Endothelial cell of umbilical vein (primary cell): ENCODE data around the gene MAP3K4. TPM values are rescaled to one million over a fixed set of nuclear protein-coding genes. Genes with fewer than 3 reads are reported as not detected.

Experiments
- BruUV-seq: library from RNA; stranded (reverse); fragments of 400-500 nt; replicated peaks from 2 replicates; lab custom pipeline; 2021; lab: Mats Ljungman, UMichigan
- CTCF ChIA-PET: fragments of 300-600, 350-600 bp; sonication (Branson Sonifier 250); formaldehyde crosslinking; loops from one replicate; lab custom pipeline; 2021; ENCODE audit warnings: antibody characterized with exemption, inconsistent platforms; lab: Charles Lee
- POLR2A ChIA-PET: fragments of 300-600, 350-600 bp; sonication (Branson Sonifier 250); formaldehyde crosslinking; loops from one replicate; lab custom pipeline; 2021; ENCODE audit warnings: antibody characterized with exemption, inconsistent platforms; lab: Charles Lee
- DNase-seq: peaks from one replicate; pipeline ENCODE4 v3.0.0-alpha.2; 2011; ENCODE audit warnings: low read depth, low spot score
- FAIRE-seq: peaks from 2 replicates; lab custom pipeline; 2011; peaks lifted over from hg19 to GRCh38; lab: Jason Lieb, UNC
- H2AFZ ChIP-seq: 2 replicates; pipeline ENCODE4 v1.6.0; 2012; ENCODE audit warnings: low read depth, low read length, control low read depth, inconsistent platforms
- H3K27ac ChIP-seq: 2 replicates; pipeline ENCODE4 v1.5.1; 2011; ENCODE audit warnings: low read depth, mild to moderate bottlenecking, control low read depth, low read length, moderate library complexity; ENCODE audit not compliant: insufficient read depth
- H3K27me3 ChIP-seq, 2 experiments: 2 replicates each; pipeline versions ENCODE4 v1.6.0 to v1.6.1; 2011; ENCODE audit warnings: low read length in 2 of 2, mixed read lengths in 1 of 2; ENCODE audit not compliant: control insufficient read depth in 2 of 2, insufficient read depth in 2 of 2
- H3K36me3 ChIP-seq, 2 experiments: 2 replicates in 1 of 2; 3 replicates in 1 of 2; pipeline ENCODE4 v1.5.1; 2011; ENCODE audit warnings: low read length in 2 of 2, mild to moderate bottlenecking in 1 of 2, moderate library complexity in 1 of 2; ENCODE audit not compliant: control insufficient read depth in 2 of 2, insufficient read depth in 2 of 2; ENCODE audit errors: extremely low read depth in 1 of 2
- H3K4me1 ChIP-seq: 3 replicates; pipeline ENCODE4 v1.5.1; 2011; ENCODE audit warnings: mild to moderate bottlenecking, low read length; ENCODE audit not compliant: control insufficient read depth, insufficient read depth; ENCODE audit errors: extremely low read depth
- H3K4me2 ChIP-seq: 2 replicates; pipeline ENCODE4 v1.6.1; 2011; ENCODE audit warnings: low read length, control low read depth, mixed read lengths; ENCODE audit not compliant: insufficient read depth
- H3K4me3 ChIP-seq, 3 experiments: fragments of 200-600 bp in 1 of 3; sonication (generic), shearing (Covaris generic) in 1 of 3; replicated peaks in 1 of 3; 2 replicates each; pipeline ENCODE4 v1.5.1; 2011 to 2016; ENCODE audit warnings: control low read depth in 3 of 3, low read length in 3 of 3, mild to moderate bottlenecking in 2 of 3, inconsistent platforms in 1 of 3, low read depth in 1 of 3, moderate library complexity in 1 of 3; ENCODE audit not compliant: insufficient read depth in 1 of 3
- H3K79me2 ChIP-seq: 2 replicates; pipeline ENCODE4 v1.6.0; 2012; ENCODE audit warnings: low read length, inconsistent platforms; ENCODE audit not compliant: control insufficient read depth, insufficient read depth
- H3K9ac ChIP-seq: replicated peaks from 2 replicates; pipeline ENCODE3; 2011; ENCODE audit warnings: low read length, control low read depth; ENCODE audit not compliant: insufficient read depth; ENCODE audit errors: extremely low read depth
- H3K9me1 ChIP-seq: replicated peaks from 3 replicates; pipeline ENCODE4 v1.6.0; 2011; ENCODE audit warnings: mild to moderate bottlenecking, low read length; ENCODE audit not compliant: control insufficient read depth, insufficient read depth; ENCODE audit errors: extremely low read depth
- H3K9me3 ChIP-seq: replicated peaks from 2 replicates; pipeline ENCODE4 v1.5.1; 2012; ENCODE audit warnings: low read length, inconsistent platforms; ENCODE audit not compliant: control insufficient read depth, insufficient read depth
- H4K20me1 ChIP-seq: replicated peaks from 2 replicates; pipeline ENCODE3; 2011; ENCODE audit warnings: mild to moderate bottlenecking, low read length; ENCODE audit not compliant: control insufficient read depth, insufficient read depth; ENCODE audit errors: extremely low read depth
- CTCF ChIP-seq, 2 donors: IDR thresholded peaks; 1 replicate in 1 of 2; 2 replicates in 1 of 2; pipeline ENCODE4 v1.5.1; 2011; ENCODE audit warnings: low read length in 2 of 2, mild to moderate bottlenecking in 2 of 2, moderate library complexity in 2 of 2, control low read depth in 1 of 2, inconsistent platforms in 1 of 2, low read depth in 1 of 2; ENCODE audit not compliant: insufficient read depth in 1 of 2; ENCODE audit errors: extremely low read depth in 1 of 2
- EZH2 ChIP-seq: IDR thresholded peaks from 2 replicates; pipeline ENCODE4 v1.6.1; 2012; ENCODE audit warnings: borderline replicate concordance, low read depth, mild to moderate bottlenecking, moderate library complexity, low read length, inconsistent platforms; ENCODE audit not compliant: severe bottlenecking
- FOS ChIP-seq: IDR thresholded peaks from 2 replicates; pipeline ENCODE4 v1.6.1; 2011; ENCODE audit warnings: mild to moderate bottlenecking, low read length, moderate library complexity, borderline replicate concordance; ENCODE audit not compliant: insufficient read depth
- GATA2 ChIP-seq: IDR thresholded peaks from 2 replicates; pipeline ENCODE4 v1.7.0; 2011; ENCODE audit warnings: low read depth, mild to moderate bottlenecking, moderate library complexity, mixed read lengths, low read length; ENCODE audit not compliant: insufficient read length, insufficient read depth
- JUN ChIP-seq: IDR thresholded peaks from 2 replicates; pipeline ENCODE4 v1.6.1; 2011; ENCODE audit warnings: borderline replicate concordance, low read depth; ENCODE audit not compliant: insufficient read length, insufficient read depth
- MAX ChIP-seq: IDR thresholded peaks from 2 replicates; pipeline ENCODE4 v1.6.1; 2011; ENCODE audit not compliant: insufficient read depth, insufficient read length
- MYC ChIP-seq: IDR thresholded peaks from one replicate; pipeline ENCODE4 v1.6.1; 2011; ENCODE audit warnings: mild to moderate bottlenecking, low read depth, low read length
- POLR2A ChIP-seq: IDR thresholded peaks from 2 replicates; pipeline ENCODE4 v1.6.1; 2012; ENCODE audit warnings: low read depth, mild to moderate bottlenecking, control low read depth, low read length
- POLR2AphosphoS5 ChIP-seq: IDR thresholded peaks from 2 replicates; pipeline ENCODE4 v1.6.1; 2012; ENCODE audit warnings: low read depth, mild to moderate bottlenecking, control low read depth, low read length, moderate library complexity; ENCODE audit not compliant: insufficient read depth
- dilution Hi-C: fragments of 300-500 bp; cut with MboI; formaldehyde crosslinking; loops from one replicate; pipeline ENCODE4 v1.15.0; 2019; ENCODE audit warnings: low sequenced_read_pairs; ENCODE audit not compliant: extremely low pct_ligation_motif_present
- intact Hi-C: fragments of 100-400 bp; cut with micrococcal nuclease; formaldehyde crosslinking; loops from one replicate; pipeline ENCODE4 v1.10.0; 2022
- polyA plus RNA-seq, 4 experiments: library from polyadenylated mRNA; depleted of rRNA in 3 of 4; stranded (reverse) in 3 of 4; unstranded in 1 of 4; fragments of >200 nt; gene quantifications; 2 replicates each; pipeline versions ENCODE4 v1.2.1 to v1.2.3, GENCODE V29; 2011 to 2012; ENCODE audit warnings: missing spikeins in 1 of 4
- total RNA-seq: library from RNA; stranded (reverse); gene quantifications from 2 replicates; pipeline ENCODE4 v1.2.3, GENCODE V29; 2021

MAP3K4 gene
- total and polyA plus RNA-seq, 2 donors (not counting 3 experiments of a cell fraction or from before 2014, with no cell fraction given), result 10.8 to 42.3 TPM

GRCh38 chr6:161151059-161151645, 159.6 kb downstream of the MAP3K4 start:
- Histone ChIP-seq H3K4me3 (no peak overlapping the region), H3K9ac (no peak overlapping the region), H3K9me3 (no peaks in the 10 kb centered on the region), H3K4me2 (no peak overlapping the region), H3K36me3 (peaks cover 0 to 4% of the 10 kb centered on the region in 2 experiments), H3K4me1 (no peaks in the 10 kb centered on the region), H4K20me1 (no peaks in the 10 kb centered on the region), H3K27ac (no peak overlapping the region), H3K9me1 (no peaks in the 10 kb centered on the region), H3K27me3 (no peaks in the 10 kb centered on the region), H2AFZ (no peak overlapping the region), H3K79me2 (no peaks in the 10 kb centered on the region)
- BruUV-seq, result no TSS peak
- dilution Hi-C loops, result no loop called here
- ChIA-PET CTCF (interaction anchor here (7.8 kb wide), 1 partner anchor 221 kb away, joined by 142 read pairs; no protein-coding TSS in a partner anchor), POLR2A (no interaction called here)
- no peak for DNase-seq
- intact Hi-C loops, result no loop called here
- no peak for FAIRE-seq
- TF ChIP-seq MYC (no peak), JUN (no peak), MAX (no peak), POLR2A (no peak), FOS (no peak), POLR2AphosphoS5 (no peak), EZH2 (no peak), CTCF (IDR thresholded peaks at IDR 0.05; ENCODE audit: extremely low read depth in 1 of 2, insufficient read depth in 1 of 2, low read depth in 1 of 2, low read length in 2 of 2) (no peak), GATA2 (no peak)
